ENCODE measurements around the gene UBB. TPM values are rescaled to one million over a fixed set of nuclear protein-coding genes. Genes with fewer than 3 reads are reported as not detected.

The UBB gene
- total RNA-seq, 1 experiment from 2014 or later: 2,970 TPM

GRCh38 chr17:16361874-16362273 is 19.0 kb upstream of the UBB start:
- Histone ChIP-seq H3K9me3 (ENCODE audit: low read length) (no peaks in the 10 kb centered on the region), H3K4me3 (ENCODE audit: low read length) (no peak overlapping the region), H3K4me1 (ENCODE audit: insufficient read depth, low read length) (0 out of 2 replicates have a peak, but pooled peaks cover 3% of the 10 kb centered on the region), H2AFZ (ENCODE audit: low read length) (no peak overlapping the region), H3K79me2 (ENCODE audit: low read length) (no peaks in the 10 kb centered on the region), H4K20me1 (ENCODE audit: low read length) (no peaks in the 10 kb centered on the region), H3K9me2 (replicated peaks; ENCODE audit: low read length) (no peaks in the 10 kb centered on the region), H3K27ac (ENCODE audit: low read length) (no peak overlapping the region), H3K36me3 (ENCODE audit: low read depth, low read length) (no peaks in the 10 kb centered on the region), H3K27me3 (ENCODE audit: low read length) (no peaks in the 10 kb centered on the region), H3K9ac (ENCODE audit: low read length) (no peak overlapping the region), H3K4me2 (ENCODE audit: low read length) (no peak overlapping the region), H3F3A (ENCODE audit: low read length, unreplicated experiment) (no peaks in the 10 kb centered on the region)
- ATAC-seq: no peak
- intact Hi-C loops (cut with micrococcal nuclease): no loop called here
- no peak for DNase-seq
- ChIA-PET POLR2A (ENCODE audit: unreplicated experiment) (no interaction called here), CTCF (no interaction called here)
- no TSS peak for BruUV-seq (replicated peaks)
- TF ChIP-seq EZH2 (IDR thresholded peaks at IDR 0.05; ENCODE audit: low read length, unreplicated experiment) (no peak), CTCF (conservative IDR thresholded peaks at IDR 0.05; ENCODE audit: low read depth, low read length) (no peak), EZH2phosphoT487 (IDR thresholded peaks at IDR 0.05; ENCODE audit: borderline replicate concordance, low read length) (no peak)

- POLR2A ChIA-PET (ENCODE audit: unreplicated experiment): interaction anchor here (0.6 kb wide), 2 partner anchors 15 to 18 kb away, joined by 3 to 7 read pairs; no protein-coding TSS in a partner anchor
- Histone ChIP-seq H3K27ac (ENCODE audit: low read length) (no peak overlapping the region), H3K79me2 (ENCODE audit: low read length) (no peaks in the 10 kb centered on the region), H3K4me1 (ENCODE audit: insufficient read depth, low read length) (0 out of 2 replicates have a peak, but pooled peaks cover 3% of the 10 kb centered on the region), H2AFZ (ENCODE audit: low read length) (0 out of 2 replicates have a peak overlapping the region, but pooled peaks have one; percentile 33), H3K9me2 (replicated peaks; ENCODE audit: low read length) (no peaks in the 10 kb centered on the region), H3K9ac (ENCODE audit: low read length) (no peak overlapping the region), H3K9me3 (ENCODE audit: low read length) (no peaks in the 10 kb centered on the region), H3K36me3 (ENCODE audit: low read depth, low read length) (no peaks in the 10 kb centered on the region), H3K27me3 (ENCODE audit: low read length) (no peaks in the 10 kb centered on the region), H3K4me2 (ENCODE audit: low read length) (no peak overlapping the region), H3F3A (ENCODE audit: low read length, unreplicated experiment) (no peaks in the 10 kb centered on the region), H3K4me3 (ENCODE audit: low read length) (no peak overlapping the region), H4K20me1 (ENCODE audit: low read length) (no peaks in the 10 kb centered on the region)
- BruUV-seq (replicated peaks): no TSS peak
- TF ChIP-seq CTCF (conservative IDR thresholded peaks at IDR 0.05; ENCODE audit: low read depth, low read length) (peak; percentile 99), EZH2phosphoT487 (IDR thresholded peaks at IDR 0.05; ENCODE audit: borderline replicate concordance, low read length) (no peak)
- ATAC-seq: peak; percentile 87
- CTCF ChIA-PET: interaction anchor here (0.6 to 1.1 kb wide), 6 partner anchors 12 to 157 kb away, joined by 3 to 6 read pairs (median 4); no protein-coding TSS in a partner anchor
- intact Hi-C loops (cut with micrococcal nuclease): loop anchor here (2.0 kb wide), 1 partner anchor 157 kb away; no protein-coding TSS in a partner anchor
- DNase-seq: peak; percentile 92
These were observed 16.9 kb upstream of the UBB start for GRCh38 chr17:16363749-16364536.

GRCh38 chr17:16364625-16365024 is 16.3 kb upstream of the UBB start:
- no peaks in the 10 kb centered on the region for H3K9me2 ChIP-seq (replicated peaks; ENCODE audit: low read length)
- ATAC-seq (no peak), DNase-seq (no peak)
- no TSS peak for BruUV-seq (replicated peaks)
- no peak overlapping the region for H3K9ac ChIP-seq (ENCODE audit: low read length)
- no peaks in the 10 kb centered on the region for H3K27me3 ChIP-seq (ENCODE audit: low read length)
- no peaks in the 10 kb centered on the region for H3K79me2 ChIP-seq (ENCODE audit: low read length)
- H3K27ac ChIP-seq (ENCODE audit: low read length): no peak overlapping the region
- no peaks in the 10 kb centered on the region for H3F3A ChIP-seq (ENCODE audit: low read length, unreplicated experiment)
- intact Hi-C loops (cut with micrococcal nuclease): loop anchor here (2.0 kb wide), 1 partner anchor 156 kb away; no protein-coding TSS in a partner anchor
- no peak overlapping the region for H3K4me2 ChIP-seq (ENCODE audit: low read length)
- no peak for TF ChIP-seq EZH2 (IDR thresholded peaks at IDR 0.05; ENCODE audit: low read length, unreplicated experiment)
- no peak for TF ChIP-seq EZH2phosphoT487 (IDR thresholded peaks at IDR 0.05; ENCODE audit: borderline replicate concordance, low read length)
- TF ChIP-seq CTCF (conservative IDR thresholded peaks at IDR 0.05; ENCODE audit: low read depth, low read length): no peak
- H3K9me3 ChIP-seq (ENCODE audit: low read length): no peaks in the 10 kb centered on the region
- ChIA-PET POLR2A (ENCODE audit: unreplicated experiment) (interaction anchor here (0.6 kb wide), 1 partner anchor 17 kb away, joined by 3 read pairs; no protein-coding TSS in a partner anchor), CTCF (no interaction called here)
- no peaks in the 10 kb centered on the region for H4K20me1 ChIP-seq (ENCODE audit: low read length)
- H3K4me1 ChIP-seq (ENCODE audit: insufficient read depth, low read length): 0 out of 2 replicates have a peak, but pooled peaks cover 3% of the 10 kb centered on the region
- H2AFZ ChIP-seq (ENCODE audit: low read length): no peak overlapping the region
- H3K36me3 ChIP-seq (ENCODE audit: low read depth, low read length): no peaks in the 10 kb centered on the region
- no peak overlapping the region for H3K4me3 ChIP-seq (ENCODE audit: low read length)
